ENCODE data around the gene GRIP2.

GRCh38 chr3:14549256-14549919 lies 9.2 kb upstream of the GRIP2 start:
- TF ChIP-seq POLR2A (IDR thresholded peaks at IDR 0.05) (no peak), CTCF (IDR thresholded peaks at IDR 0.05) (peak in 4 of 6 experiments; percentile 8 to 28 (median 17))
